GM21619 (cell line): Measurements from ENCODE around the gene HK2.
"Not testable (repeated sequence)": the region's sequence is repeated elsewhere in the genome, so short reads cannot be mapped to it uniquely, and the experiment has no call there.

Experiments
- ATAC-seq: cut with Tn5 transposase; IDR thresholded peaks from one replicate; pipeline ENCODE4 v1.9.1; 2021; ENCODE audit not compliant: unreplicated experiment

The HK2 gene

GRCh38 chr2:74876081-74876886 lies 42.4 kb downstream of the HK2 start:
- peak; percentile 78 for ATAC-seq

DNA sequence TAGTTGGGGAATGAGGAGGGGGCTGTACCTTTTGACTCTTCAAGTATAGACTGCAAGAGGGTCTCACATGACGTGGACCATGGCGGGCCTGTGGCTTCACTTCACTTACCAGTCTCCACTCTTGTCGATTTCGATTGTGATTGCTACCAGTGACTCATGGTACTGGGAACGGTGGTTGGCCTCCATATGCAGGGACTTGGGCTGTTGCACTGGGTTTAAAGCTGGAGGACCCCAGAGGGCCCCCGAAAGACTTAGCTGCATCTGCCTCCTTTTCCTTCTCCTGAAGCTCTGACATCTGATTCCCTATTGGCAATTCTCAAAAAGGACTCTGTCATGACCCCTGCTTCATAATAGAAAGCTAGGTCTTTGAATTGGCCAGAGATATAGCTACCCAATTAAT lies 43.4 kb downstream of the HK2 start:
- ATAC-seq = no peak

- no peak for ATAC-seq
Observed at GRCh38 chr2:74877781-74878433, 44.0 kb downstream of the HK2 start.

- ATAC-seq = no peak
Observed at GRCh38 chr2:74878551-74878950, 44.6 kb downstream of the HK2 start.

- ATAC-seq = no peak
Observed at GRCh38 chr2:74880054-74880728, 46.3 kb downstream of the HK2 start.

- no peak for ATAC-seq
Observed at GRCh38 chr2:74881176-74881575, 47.2 kb downstream of the HK2 start.

GRCh38 chr2:74881626-74882298 lies 47.8 kb downstream of the HK2 start:
- ATAC-seq = no peak

DNA sequence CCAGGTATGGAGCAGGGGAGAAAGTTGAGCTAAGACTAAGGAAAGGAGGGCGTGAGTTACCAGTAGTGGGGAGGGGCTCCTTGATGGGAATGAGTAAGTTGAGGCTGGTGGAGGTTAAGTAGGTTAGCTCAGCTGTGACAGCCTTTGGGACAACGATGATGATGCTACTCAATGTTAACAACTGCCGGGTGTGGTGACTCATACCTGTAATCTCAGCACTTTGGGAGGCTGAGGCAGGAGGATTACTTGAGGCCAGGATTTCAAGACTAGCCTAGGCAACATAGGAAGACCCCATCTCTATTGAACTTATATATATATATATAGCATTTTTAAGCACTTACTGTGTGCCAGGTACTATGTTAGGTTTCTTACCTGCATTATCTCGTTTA lies 48.4 kb downstream of the HK2 start:
- ATAC-seq = no peak

GRCh38 chr2:74883011-74883410 lies 49.1 kb downstream of the HK2 start:
- ATAC-seq = no peak

DNA sequence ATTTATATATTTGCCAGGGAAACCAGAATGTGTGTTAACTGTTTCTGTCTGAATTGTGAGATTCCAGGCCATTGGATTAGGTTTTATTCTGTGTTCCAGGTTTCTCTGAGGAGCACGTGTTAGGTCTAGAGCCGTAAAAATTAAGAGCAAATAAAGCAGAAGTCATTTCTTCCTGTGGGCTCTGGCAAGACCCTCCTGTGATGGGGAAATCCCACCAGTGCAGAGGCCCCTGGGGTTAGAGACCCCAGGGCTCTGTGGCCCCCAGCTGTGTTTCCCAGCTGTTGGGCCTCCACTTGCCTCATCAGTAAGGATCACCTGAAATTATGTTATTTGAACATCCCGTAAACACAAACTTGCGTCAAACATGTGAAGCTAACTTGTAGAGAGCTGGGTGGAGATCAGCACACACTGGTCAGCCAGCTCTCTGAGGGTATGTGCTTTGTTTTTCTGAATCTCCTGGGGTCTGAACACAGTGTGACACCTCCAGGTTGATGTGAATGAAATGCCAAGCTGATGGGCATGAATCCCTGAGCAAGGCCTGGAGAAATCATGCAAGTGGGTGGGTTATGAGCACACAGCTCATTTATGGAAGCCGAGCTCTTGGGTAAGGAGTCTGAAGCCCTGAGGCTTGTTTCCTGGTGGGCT lies 50.3 kb downstream of the HK2 start:
- no peak for ATAC-seq

GRCh38 chr2:74884866-74885265 lies 50.9 kb downstream of the HK2 start:
- no peak for ATAC-seq

- ATAC-seq = no peak
Observed at GRCh38 chr2:74886251-74886650, 52.3 kb downstream of the HK2 start.

DNA sequence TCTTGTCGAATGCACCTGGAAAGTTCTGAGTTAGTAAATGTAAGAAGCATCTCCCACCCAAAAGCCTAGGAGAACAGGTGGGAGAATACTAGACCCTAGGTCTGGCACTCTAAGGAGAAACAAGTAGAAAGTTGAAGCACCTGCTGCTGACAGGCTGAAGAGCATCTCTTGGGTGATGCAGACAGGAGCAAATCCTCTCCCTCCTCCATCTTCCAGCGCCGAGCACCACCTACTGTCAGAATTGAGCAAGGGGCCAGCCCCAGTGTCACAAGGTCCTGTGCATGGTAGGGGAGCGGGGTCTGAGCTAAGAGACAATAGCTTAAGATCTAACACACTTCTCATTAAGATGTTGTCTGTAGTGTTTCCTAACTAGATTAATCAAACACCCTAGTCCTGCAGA lies 52.9 kb downstream of the HK2 start:
- no peak for ATAC-seq

DNA sequence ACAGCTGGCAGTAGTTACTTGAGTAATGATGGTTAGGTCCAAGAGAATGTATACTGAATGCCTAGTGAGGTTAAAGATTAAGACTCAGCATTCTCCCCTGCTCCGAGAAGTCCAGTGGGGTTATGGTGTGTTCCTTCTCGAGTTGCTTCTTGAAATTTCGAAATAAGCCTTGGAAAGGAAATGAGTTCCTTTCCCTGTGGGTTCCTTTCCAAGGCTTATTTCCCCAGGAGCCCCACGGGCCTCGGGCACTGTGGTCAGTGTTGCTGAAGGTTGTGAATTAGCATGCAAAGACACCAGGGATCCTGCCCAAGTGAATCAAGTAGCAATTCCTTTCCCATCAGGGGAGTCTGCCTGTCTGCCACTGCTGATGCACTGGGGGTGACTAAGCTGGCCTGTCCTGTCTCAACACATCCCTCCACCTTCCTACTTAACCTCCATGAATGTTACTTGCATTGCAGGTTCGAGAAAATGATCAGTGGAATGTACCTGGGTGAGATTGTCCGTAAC lies 53.6 kb downstream of the HK2 start:
- no peak for ATAC-seq

DNA sequence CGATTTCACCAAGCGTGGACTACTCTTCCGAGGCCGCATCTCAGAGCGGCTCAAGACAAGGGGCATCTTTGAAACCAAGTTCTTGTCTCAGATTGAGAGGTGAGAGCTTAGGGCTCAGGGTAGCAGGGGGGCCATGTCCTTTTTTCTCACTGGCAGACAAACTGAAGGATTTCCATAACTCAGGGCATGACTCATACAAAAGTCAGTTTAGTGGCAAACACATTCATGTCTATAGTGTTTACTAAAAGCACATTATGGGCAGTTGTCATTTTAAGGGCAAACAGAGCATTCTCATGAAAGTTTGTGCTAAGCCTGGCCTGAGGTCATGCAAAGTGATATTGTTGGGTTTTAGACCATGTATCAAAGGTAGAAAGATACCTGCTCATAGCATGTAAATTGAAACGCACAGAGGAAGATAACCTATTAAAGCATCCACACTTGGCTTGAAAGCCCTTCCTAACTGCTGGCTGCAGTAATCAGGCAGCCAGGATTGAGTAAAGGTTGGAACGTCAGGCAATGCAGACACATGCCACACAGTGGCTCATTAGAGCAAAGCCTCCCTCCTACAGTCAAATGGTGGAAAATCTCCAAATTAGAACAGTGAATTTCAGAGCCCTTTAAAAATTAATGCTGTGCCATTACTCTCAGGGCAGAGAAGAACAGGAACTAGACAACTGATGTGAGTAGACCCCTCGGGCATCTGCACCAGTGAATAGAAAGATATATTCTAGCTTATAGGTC lies 54.2 kb downstream of the HK2 start:
- ATAC-seq = no peak

DNA sequence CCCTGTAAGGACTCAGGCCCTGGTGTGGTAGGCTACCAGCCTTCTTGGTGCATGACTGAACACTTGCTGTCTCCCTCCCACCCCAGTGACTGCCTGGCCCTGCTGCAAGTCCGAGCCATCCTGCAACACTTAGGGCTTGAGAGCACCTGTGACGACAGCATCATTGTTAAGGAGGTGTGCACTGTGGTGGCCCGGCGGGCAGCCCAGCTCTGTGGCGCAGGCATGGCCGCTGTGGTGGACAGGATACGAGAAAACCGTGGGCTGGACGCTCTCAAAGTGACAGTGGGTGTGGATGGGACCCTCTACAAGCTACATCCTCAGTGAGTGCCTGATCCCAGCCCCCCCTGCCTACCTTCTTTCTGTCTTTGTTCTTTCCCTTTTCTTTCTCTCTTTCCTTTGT lies 55.2 kb downstream of the HK2 start:
- ATAC-seq = no peak

DNA sequence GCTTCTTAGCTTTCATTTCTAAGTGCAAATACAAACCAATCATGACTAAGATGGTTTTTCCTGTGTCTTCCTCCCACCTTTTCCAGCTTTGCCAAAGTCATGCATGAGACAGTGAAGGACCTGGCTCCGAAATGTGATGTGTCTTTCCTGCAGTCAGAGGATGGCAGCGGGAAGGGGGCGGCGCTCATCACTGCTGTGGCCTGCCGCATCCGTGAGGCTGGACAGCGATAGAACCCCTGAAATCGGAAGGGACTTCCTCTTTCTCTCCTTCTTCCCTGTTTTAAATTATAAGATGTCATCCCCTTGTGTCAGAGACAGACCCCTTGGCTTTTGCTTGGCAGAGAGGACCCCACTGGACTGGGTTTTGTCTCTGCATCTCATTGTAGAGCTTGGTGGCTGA lies 56.8 kb downstream of the HK2 start:
- no peak for ATAC-seq

GRCh38 chr2:74891136-74891764 lies 57.3 kb downstream of the HK2 start:
- ATAC-seq = no peak

DNA sequence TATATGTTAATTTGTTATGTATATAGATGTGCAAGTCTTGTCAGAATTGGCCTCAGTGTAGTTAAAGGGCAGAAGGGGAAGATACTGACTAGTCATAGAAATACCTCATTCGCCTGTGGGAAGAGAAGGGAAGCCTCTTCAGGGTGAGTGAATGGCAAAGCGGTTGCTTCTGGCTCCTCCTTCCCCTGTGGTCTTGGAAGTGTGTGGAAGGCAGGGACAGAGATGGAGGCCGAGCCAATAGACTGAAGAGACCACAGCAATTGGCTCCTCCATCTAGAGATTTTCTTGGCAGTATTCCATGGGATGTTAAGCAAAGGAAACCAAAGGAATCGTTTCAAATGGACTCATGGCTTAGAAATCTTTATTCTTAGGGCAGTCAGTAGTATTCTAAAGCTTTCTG lies 57.9 kb downstream of the HK2 start:
- ATAC-seq = not testable (repeated sequence)

DNA sequence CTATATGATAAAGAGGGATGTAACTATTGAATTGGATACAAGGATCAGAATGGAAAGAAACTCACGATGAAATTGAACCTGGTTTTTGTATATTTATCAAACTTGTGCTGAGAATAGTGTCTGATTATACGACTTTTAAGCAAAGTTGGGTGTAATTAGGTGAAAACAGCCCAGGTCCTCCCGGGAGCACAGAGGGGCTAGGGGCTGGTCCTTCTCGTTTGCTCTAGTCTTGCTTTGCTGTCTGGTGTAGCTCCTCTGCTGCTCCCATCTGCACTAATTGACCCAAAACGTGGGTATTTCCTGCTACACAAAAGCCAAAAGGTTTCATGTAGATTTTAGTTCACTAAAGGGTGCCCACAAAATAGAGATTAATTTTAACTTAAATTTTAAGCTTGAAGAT lies 58.7 kb downstream of the HK2 start:
- no peak for ATAC-seq
